Activated CD4-positive, alpha-beta memory T cell treated with anti-CD3 and anti-CD28 coated beads for 36 hours (primary cell): ENCODE data around the gene EXOC3L2. TPM values are rescaled to one million over a fixed set of nuclear protein-coding genes. Genes with fewer than 3 reads are reported as not detected.
"Not testable (repeated sequence)": the region's sequence is repeated elsewhere in the genome, so short reads cannot be mapped to it uniquely, and the experiment has no call there.

ENCODE experiments used
- CTCF ChIA-PET: fragments of 350-600 bp; sonication (Branson Sonifier 250); formaldehyde crosslinking; loops from one replicate; lab custom pipeline; 2021; ENCODE audit warnings: antibody characterized with exemption, inconsistent platforms; lab: Charles Lee
- POLR2A ChIA-PET: fragments of 350-600 bp; sonication (Branson Sonifier 250); formaldehyde crosslinking; loops from one replicate; lab custom pipeline; 2021; ENCODE audit warnings: antibody characterized with exemption; lab: Charles Lee
- DNase-seq: peaks from one replicate; pipeline ENCODE4 v3.0.0-alpha.2; 2020
- H3K27ac Mint-ChIP-seq: one replicate; pipeline ENCODE4 v1.8.0; 2021; ENCODE audit warnings: mixed read lengths
- H3K27me3 Mint-ChIP-seq: one replicate; pipeline ENCODE4 v1.8.0; 2021; ENCODE audit warnings: mixed read lengths
- H3K36me3 Mint-ChIP-seq: one replicate; pipeline ENCODE4 v1.8.0; 2021; ENCODE audit warnings: mixed read lengths
- H3K4me1 Mint-ChIP-seq: one replicate; pipeline ENCODE4 v1.8.0; 2021; ENCODE audit warnings: low read depth, mixed read lengths
- H3K4me3 Mint-ChIP-seq: one replicate; pipeline ENCODE4 v1.8.0; 2021; ENCODE audit warnings: mild to moderate bottlenecking, mixed read lengths
- H3K9me3 Mint-ChIP-seq: one replicate; pipeline ENCODE4 v1.8.0; 2021; ENCODE audit warnings: mixed read lengths
- intact Hi-C: fragments of 100-400 bp; cut with micrococcal nuclease; formaldehyde crosslinking; loops from one replicate; pipeline ENCODE4 v1.15.1; 2023
- total RNA-seq, 2 experiments: library from RNA; stranded (reverse); gene quantifications; one replicate each; pipeline ENCODE4 v1.2.3, GENCODE V29; 2021

EXOC3L2 gene
- total RNA-seq, 2 experiments from 2014 or later, result not detected

DNA sequence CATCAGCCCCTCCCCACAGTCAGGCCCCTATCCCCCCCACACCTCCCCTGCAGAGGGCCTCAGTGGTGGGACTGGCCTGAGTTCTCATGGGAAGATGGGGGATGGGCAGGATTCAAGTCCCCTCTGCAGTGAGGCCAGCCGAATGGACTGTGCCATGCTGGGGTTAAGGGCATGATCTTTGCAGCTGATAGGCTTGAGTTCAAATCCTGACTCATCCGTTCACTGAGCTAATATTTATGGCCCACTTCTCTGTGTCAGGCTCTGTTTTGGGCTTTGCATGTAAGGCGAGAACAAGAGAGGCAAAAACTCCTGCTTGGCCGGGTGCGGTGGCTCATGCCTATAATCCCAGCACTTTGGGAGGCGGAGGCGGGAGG is 26.5 kb upstream of the EXOC3L2 start:
- Mint-ChIP-seq H3K4me1 (no peaks in the 10 kb centered on the region), H3K4me3 (no peak overlapping the region), H3K9me3 (no peaks in the 10 kb centered on the region), H3K36me3 (peaks cover 18% of the 10 kb centered on the region), H3K27me3 (no peaks in the 10 kb centered on the region), H3K27ac (no peak overlapping the region)
- intact Hi-C loops, result no loop called here
- DNase-seq, result no peak
- CTCF ChIA-PET, result no interaction called here
- POLR2A ChIA-PET, result no interaction called here

DNA sequence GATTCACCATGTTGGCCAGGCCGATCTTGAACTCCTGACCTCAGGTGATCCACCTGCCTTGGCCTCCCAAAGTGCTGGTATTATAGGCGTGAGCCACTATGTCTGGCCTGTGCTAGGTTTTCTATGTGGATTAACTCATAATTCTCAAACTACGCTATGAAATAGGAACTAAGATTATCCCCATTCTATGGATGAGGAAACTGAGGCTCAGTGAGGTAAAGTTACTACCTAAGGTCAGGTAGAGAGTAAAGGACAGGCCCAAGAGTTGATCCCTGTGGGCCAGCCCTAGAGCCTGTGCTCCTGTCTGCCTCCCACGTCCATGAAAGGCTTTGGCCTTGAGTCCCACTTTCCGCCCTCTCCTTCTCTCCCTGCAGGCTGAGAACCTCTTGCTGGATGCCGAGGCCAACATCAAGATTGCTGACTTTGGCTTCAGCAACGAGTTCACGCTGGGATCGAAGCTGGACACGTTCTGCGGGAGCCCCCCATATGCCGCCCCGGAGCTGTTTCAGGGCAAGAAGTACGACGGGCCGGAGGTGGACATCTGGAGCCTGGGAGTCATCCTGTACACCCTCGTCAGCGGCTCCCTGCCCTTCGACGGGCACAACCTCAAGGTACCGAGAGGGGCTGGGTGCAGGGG is 26.0 kb upstream of the EXOC3L2 start:
- intact Hi-C loops, result no loop called here
- H3K27ac Mint-ChIP-seq, result no peak overlapping the region
- CTCF ChIA-PET, result no interaction called here
- no peaks in the 10 kb centered on the region for H3K27me3 Mint-ChIP-seq
- no peak for DNase-seq
- POLR2A ChIA-PET, result no interaction called here
- no peak overlapping the region for H3K4me3 Mint-ChIP-seq
- H3K4me1 Mint-ChIP-seq, result no peaks in the 10 kb centered on the region
- H3K36me3 Mint-ChIP-seq, result peaks cover 18% of the 10 kb centered on the region
- no peaks in the 10 kb centered on the region for H3K9me3 Mint-ChIP-seq

DNA sequence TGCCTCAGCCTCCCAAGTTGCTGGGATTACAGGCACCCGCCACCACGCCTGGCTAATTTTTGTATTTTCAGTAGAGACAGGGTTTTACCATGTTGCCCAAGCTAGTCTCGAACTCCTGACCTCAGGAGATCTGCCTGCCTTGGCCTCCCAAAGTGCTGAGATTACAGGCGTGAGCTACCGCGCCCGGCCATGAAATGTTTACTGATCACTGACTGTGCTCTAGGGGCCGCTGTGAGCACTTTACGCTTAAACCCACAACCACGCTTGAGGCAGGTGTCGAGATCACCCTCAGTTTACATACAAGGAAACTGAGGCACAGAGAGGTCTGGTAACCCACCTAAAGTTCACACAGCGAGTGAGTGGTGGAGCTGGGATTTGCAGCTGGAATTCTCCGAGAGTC is 24.7 kb upstream of the EXOC3L2 start:
- intact Hi-C loops, DNase-seq, H3K27ac Mint-ChIP-seq, H3K9me3 Mint-ChIP-seq, POLR2A ChIA-PET, H3K27me3 Mint-ChIP-seq, H3K4me3 Mint-ChIP-seq, H3K4me1 Mint-ChIP-seq: not testable (repeated sequence)
- H3K36me3 Mint-ChIP-seq, result peaks cover 18% of the 10 kb centered on the region
- CTCF ChIA-PET, result interaction anchor here (1.1 kb wide), 1 partner anchor 124 kb away, joined by 3 read pairs; no protein-coding TSS in a partner anchor

DNA sequence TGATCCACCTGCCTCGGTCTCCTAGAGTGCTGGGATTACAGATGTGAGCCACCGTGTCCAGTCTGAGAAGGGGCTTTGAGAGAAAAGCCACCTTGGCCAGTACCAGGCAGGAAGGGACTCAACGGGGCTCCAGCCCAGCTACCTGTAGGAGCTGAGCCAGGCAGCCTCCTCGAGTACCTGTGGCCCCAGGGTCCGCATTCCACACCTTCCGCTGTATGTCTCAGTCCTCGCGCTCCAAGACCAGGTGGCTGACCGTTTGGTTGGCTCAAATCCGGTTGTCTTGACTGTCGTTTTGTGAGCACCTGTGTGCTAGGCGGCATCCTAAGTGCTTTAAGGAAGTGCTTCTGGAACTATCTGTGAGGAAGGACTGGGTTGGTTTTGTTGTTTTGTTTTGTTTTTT is 22.1 kb upstream of the EXOC3L2 start:
- DNase-seq, result no peak
- Mint-ChIP-seq H3K27ac (no peak overlapping the region), H3K4me3 (no peak overlapping the region), H3K36me3 (peaks cover 9% of the 10 kb centered on the region), H3K27me3 (no peaks in the 10 kb centered on the region), H3K9me3 (no peaks in the 10 kb centered on the region), H3K4me1 (no peaks in the 10 kb centered on the region)
- intact Hi-C loops, result no loop called here
- ChIA-PET POLR2A (no interaction called here), CTCF (interaction anchor here (1.0 to 1.2 kb wide), 2 partner anchors 18 to 79 kb away, joined by 3 read pairs; no protein-coding TSS in a partner anchor)

DNA sequence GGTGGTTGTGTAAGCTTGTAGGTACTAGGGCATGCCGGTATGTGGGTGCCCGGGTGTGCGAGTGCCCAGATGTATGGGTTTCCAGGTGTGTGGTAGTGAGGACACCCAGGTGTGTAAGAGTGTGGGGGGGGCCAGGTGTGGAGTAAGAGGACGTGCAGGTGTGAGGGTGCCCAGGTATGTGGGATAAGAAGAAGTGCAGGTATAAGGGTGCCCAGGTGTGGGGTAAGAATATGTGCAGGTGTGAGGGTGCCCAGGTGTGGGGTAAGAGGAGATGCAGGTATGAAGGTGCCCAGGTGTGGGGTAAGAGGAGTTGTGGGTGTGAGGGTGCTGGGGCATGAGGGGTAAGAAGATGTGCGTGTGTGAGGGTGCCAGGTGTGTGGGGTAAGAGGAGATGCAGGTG is 20.2 kb upstream of the EXOC3L2 start:
- H3K27ac Mint-ChIP-seq, result no peak overlapping the region
- no peak overlapping the region for H3K4me3 Mint-ChIP-seq
- no peaks in the 10 kb centered on the region for H3K27me3 Mint-ChIP-seq
- intact Hi-C loops, result no loop called here
- DNase-seq, result no peak
- H3K9me3 Mint-ChIP-seq, result no peaks in the 10 kb centered on the region
- CTCF ChIA-PET, result no interaction called here
- POLR2A ChIA-PET, result no interaction called here
- H3K4me1 Mint-ChIP-seq, result no peaks in the 10 kb centered on the region
- peaks cover 2% of the 10 kb centered on the region for H3K36me3 Mint-ChIP-seq

GRCh38 chr19:45264781-45265317 is 19.6 kb upstream of the EXOC3L2 start:
- intact Hi-C loops, result no loop called here
- POLR2A ChIA-PET, result no interaction called here
- no peak for DNase-seq
- H3K27ac Mint-ChIP-seq, result no peak overlapping the region
- H3K4me3 Mint-ChIP-seq, result no peak overlapping the region
- no peaks in the 10 kb centered on the region for H3K4me1 Mint-ChIP-seq
- CTCF ChIA-PET, result interaction anchor here (0.6 kb wide), 1 partner anchor 226 kb away, joined by 3 read pairs; no protein-coding TSS in a partner anchor
- H3K36me3 Mint-ChIP-seq, result peaks cover 2% of the 10 kb centered on the region
- no peaks in the 10 kb centered on the region for H3K9me3 Mint-ChIP-seq
- H3K27me3 Mint-ChIP-seq, result no peaks in the 10 kb centered on the region

DNA sequence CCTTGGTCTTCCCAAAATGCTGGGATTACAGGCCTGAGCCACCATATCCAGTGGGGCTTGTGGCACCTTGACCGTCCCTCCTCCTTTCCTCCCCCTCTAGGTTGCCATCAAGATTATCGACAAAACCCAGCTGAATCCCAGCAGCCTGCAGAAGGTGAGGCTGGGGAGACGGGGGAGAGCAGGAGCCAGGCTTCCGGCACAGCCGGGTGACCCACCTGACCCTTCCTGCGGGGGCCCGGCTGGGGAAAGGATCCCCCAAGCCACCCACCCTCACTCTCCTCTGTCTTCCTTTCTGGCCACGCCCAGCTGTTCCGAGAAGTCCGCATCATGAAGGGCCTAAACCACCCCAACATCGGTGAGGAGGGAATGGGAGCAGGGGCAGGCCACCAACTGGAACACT is 17.8 kb upstream of the EXOC3L2 start:
- ChIA-PET CTCF (no interaction called here), POLR2A (no interaction called here)
- DNase-seq, result no peak
- Mint-ChIP-seq H3K36me3 (peaks cover 2% of the 10 kb centered on the region), H3K4me1 (no peaks in the 10 kb centered on the region), H3K4me3 (no peak overlapping the region), H3K9me3 (no peaks in the 10 kb centered on the region), H3K27me3 (no peaks in the 10 kb centered on the region), H3K27ac (no peak overlapping the region)
- intact Hi-C loops, result no loop called here

DNA sequence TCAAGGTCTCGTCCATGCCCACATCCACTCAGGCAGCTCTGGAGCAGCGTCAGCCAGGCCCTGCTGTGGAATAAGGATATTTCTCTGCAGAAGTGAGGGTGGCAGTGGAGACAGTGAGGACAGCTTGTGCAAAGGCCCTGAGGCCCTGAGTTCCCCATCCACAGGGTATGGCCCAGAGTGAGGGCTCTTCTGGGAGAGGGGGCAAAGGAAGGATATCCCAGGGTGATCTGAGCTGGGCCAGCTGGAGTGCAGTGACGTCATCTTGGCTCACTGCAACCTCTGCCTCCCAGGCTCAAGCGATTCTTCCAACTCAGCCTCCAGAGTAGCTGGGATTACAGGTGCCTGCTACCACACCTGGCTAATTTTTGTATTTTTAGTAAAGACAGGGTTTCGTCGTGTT is 17.4 kb upstream of the EXOC3L2 start:
- Mint-ChIP-seq H3K4me3 (no peak overlapping the region), H3K27ac (no peak overlapping the region), H3K4me1 (no peaks in the 10 kb centered on the region), H3K27me3 (no peaks in the 10 kb centered on the region), H3K36me3 (peaks cover 2% of the 10 kb centered on the region), H3K9me3 (no peaks in the 10 kb centered on the region)
- DNase-seq, result no peak
- ChIA-PET POLR2A (no interaction called here), CTCF (interaction anchor here (1.7 kb wide), 1 partner anchor 14 kb away, joined by 5 read pairs; no protein-coding TSS in a partner anchor)
- intact Hi-C loops, result no loop called here

- Mint-ChIP-seq H3K27me3 (no peaks in the 10 kb centered on the region), H3K36me3 (no peaks in the 10 kb centered on the region), H3K27ac (no peak overlapping the region), H3K4me3 (no peak overlapping the region), H3K9me3 (no peaks in the 10 kb centered on the region), H3K4me1 (peaks cover 5% of the 10 kb centered on the region)
- no peak for DNase-seq
- ChIA-PET POLR2A (no interaction called here), CTCF (no interaction called here)
- intact Hi-C loops, result no loop called here
Observed at GRCh38 chr19:45258862-45259261, 13.7 kb upstream of the EXOC3L2 start.

DNA sequence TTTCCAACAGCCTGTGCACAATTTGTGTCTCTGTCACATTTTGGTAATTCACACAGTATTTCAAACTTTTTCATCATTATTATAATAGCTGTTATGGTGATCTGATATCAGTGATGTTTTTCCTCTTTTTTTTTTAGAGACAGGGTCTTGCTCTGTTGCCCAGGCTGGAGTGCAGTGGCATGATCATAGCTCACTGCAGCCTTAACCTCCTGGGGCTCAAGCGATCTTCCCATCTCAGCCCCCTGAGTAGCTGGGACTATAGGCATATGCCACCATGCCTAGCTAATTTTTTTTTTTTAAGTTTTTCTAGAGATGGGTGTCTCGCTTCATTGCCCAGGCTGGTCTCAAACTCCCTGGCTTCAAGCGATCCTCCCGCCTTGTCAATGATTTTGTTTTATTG is 11.6 kb upstream of the EXOC3L2 start:
- Mint-ChIP-seq H3K9me3 (no peaks in the 10 kb centered on the region), H3K4me3 (no peak overlapping the region), H3K27me3 (no peaks in the 10 kb centered on the region), H3K27ac (no peak overlapping the region), H3K4me1 (peaks cover 23% of the 10 kb centered on the region), H3K36me3 (no peaks in the 10 kb centered on the region)
- no peak for DNase-seq
- CTCF ChIA-PET, result interaction anchor here (1.1 to 1.6 kb wide), 2 partner anchors 10 to 27 kb away, joined by 3 to 4 read pairs; no protein-coding TSS in a partner anchor
- POLR2A ChIA-PET, result interaction anchor here (0.6 kb wide), 1 partner anchor 233 kb away, joined by 3 read pairs; no protein-coding TSS in a partner anchor
- intact Hi-C loops, result no loop called here

- Mint-ChIP-seq H3K27me3 (no peaks in the 10 kb centered on the region), H3K36me3 (no peaks in the 10 kb centered on the region), H3K4me3 (no peak overlapping the region), H3K27ac (no peak overlapping the region), H3K4me1 (peaks cover 25% of the 10 kb centered on the region), H3K9me3 (no peaks in the 10 kb centered on the region)
- POLR2A ChIA-PET, result no interaction called here
- intact Hi-C loops, result no loop called here
- DNase-seq, result no peak
- CTCF ChIA-PET, result no interaction called here
Observed at GRCh38 chr19:45255611-45256157, 10.5 kb upstream of the EXOC3L2 start.

GRCh38 chr19:45254044-45254531 is 8.9 kb upstream of the EXOC3L2 start:
- POLR2A ChIA-PET, result no interaction called here
- CTCF ChIA-PET, result interaction anchor here (0.5 kb wide), 1 partner anchor 107 kb away, joined by 3 read pairs; no protein-coding TSS in a partner anchor
- Mint-ChIP-seq H3K27me3 (no peaks in the 10 kb centered on the region), H3K36me3 (no peaks in the 10 kb centered on the region), H3K4me3 (no peak overlapping the region), H3K4me1 (peaks cover 26% of the 10 kb centered on the region), H3K9me3 (no peaks in the 10 kb centered on the region), H3K27ac (no peak overlapping the region)
- no peak for DNase-seq
- intact Hi-C loops, result loop anchor here (5.0 kb wide), 1 partner anchor 83 kb away; no protein-coding TSS in a partner anchor
